Amniotic epithelial cell (primary cell): ENCODE results near the gene GNGT2.

Source experiments
- DNase-seq: peaks from one replicate; pipeline ENCODE4 v3.0.0-alpha.2; 2010; ENCODE audit warnings: low read depth

The GNGT2 gene

DNA sequence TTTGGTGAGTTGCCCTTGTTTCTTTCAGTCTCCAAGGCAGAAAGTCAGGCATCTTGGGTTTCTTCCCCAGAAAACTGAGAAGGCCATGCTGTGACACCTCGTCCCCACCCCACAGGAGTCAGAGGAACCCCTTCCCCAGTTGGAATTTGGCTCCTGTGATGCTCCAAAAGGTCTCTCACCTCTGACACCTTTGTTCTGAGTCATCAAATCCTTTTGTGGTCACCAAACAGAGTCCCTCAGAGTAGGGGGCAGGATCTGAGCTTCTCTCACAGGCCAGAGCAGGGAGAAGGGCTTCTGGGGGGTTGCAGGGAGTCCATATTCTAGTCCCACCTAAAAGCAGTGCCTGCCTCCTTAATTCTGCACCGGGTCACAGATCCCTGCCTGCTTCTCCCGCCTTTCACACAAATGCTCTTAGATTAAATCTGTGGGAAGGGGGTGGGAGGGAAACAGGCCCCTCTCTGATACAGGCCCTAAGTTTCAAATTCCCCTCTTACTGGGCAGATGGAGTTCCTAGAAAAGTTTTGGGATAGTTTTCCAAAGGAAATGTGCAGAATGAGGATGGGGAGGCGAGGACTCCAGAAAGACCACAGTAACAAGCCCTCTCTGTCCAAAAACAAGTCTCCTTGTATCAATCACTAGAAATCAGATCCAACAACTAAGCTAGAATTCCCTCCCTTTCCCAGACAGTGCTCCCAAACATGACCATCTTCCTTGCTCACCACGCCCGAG, 18.9 kb upstream of the GNGT2 start:
- no peak for DNase-seq

DNA sequence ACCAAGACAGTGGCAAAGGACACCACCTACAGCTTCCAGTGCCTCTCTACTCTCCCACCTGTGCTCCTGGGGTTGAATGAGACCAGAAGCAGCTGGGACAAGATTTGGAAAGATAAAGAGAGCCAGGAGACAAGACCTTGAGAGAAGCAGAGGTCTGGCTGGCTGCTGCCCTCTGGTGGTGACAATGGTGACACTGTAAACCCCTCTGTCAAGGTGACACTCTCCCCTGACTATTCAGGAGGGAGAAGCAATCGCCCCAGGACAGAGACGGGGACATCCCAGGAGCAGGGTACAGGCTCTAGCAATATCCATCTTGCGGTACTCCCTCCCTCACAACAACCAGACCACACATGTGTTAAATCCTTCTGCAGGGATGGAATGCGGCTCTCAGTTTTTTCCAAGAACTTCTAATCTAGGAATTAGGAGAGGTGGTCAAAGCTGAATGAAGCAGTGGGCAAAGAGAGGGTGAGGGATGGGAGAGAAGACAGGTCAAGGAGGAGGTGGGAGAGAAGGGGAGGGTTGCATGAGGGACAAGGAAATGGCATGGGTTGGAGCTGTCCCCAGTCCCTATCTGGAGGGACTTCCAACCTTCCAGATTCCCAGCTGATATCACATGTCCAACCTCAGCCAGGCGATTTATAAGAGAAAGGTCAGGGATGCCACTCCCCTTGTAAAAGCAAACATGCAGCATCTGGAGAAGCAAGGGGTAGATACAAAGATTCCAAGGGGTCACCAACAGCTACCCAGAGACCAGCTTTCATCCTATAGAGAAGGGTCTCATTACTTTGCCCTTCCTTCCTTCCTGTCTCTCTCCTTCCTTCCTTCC, 17.3 kb upstream of the GNGT2 start:
- DNase-seq = peak; percentile 45

DNA sequence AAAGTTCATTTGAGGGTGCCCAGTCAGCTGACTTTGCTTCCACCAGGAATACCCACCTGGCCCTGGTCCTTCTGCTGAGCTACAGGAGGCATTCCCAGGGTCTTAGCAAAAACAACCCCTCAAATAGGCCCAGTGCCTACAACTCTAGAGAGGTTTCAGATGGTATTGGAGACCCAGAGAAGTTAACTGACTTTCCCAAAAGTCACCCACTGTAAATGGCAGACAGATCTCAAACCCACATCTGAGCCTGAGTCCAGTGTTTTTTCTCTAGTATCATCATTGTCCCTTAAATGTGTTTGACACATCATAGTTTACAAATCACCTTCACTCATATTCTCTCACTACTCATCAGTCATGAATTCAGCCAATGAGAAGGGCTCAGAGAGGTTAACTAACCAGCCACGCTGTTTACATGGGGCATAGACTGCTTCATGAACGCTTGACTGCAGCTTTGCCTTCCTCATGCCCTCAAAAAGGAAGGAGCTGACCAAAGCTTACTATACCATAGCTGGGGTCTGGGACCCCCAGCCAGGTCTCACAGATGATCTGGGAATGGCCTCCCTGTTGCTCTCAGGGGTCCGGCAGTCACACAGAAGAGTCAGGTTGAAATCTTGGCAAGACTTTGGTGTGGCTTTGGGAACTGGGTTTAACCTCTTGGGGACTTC, 16.5 kb upstream of the GNGT2 start:
- no peak for DNase-seq

DNA sequence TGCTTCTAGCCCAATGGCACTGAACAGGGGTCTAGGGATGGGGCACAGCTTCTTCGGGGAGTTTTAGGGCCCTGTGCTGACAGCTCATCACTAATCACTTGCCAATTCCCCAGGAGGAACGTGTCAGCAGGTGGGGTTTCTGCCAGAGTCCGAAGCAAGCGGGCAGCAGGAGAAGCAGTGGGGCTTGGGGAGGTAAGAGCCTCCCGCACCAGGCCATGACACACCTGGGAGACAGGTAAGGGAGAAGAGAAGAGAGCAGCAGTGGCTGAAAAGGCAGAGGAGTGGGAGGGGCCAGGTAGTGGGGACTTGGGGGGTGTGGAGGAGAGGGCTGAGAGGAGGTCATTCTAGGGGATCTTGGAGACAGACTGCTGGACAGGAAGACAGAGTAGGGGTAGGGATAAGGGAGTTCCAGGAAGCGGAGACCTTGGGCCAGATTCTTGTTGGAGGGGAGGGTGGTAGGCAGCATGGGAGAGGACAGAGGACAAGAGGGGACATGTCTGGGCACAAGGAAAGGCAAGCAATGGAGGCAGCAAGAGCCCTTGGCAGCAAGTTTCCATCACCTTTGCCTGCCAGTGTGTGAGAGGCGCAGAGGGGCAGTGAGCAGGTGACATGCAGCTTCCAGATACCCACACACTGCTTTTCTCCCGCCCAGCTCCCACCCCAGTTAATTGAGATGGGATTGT, 15.3 kb upstream of the GNGT2 start:
- no peak for DNase-seq

DNA sequence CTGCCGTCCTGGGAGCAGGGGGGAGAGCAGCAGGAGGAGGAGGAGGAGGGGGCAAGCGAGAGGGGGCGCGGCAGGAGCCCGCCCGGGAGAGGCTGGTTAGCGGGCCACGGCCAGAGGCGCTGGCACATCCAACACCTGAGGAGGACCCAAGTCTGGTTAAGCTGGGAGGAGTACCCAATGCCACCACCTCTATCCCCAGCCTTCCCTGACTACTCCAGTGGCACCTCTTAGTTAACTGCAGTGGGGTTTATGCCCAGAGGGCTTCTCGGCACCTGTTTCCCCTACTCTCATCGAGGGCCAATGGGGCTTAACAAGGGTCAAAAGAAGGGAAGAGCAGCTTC, 14.6 kb upstream of the GNGT2 start:
- no peak for DNase-seq

DNA sequence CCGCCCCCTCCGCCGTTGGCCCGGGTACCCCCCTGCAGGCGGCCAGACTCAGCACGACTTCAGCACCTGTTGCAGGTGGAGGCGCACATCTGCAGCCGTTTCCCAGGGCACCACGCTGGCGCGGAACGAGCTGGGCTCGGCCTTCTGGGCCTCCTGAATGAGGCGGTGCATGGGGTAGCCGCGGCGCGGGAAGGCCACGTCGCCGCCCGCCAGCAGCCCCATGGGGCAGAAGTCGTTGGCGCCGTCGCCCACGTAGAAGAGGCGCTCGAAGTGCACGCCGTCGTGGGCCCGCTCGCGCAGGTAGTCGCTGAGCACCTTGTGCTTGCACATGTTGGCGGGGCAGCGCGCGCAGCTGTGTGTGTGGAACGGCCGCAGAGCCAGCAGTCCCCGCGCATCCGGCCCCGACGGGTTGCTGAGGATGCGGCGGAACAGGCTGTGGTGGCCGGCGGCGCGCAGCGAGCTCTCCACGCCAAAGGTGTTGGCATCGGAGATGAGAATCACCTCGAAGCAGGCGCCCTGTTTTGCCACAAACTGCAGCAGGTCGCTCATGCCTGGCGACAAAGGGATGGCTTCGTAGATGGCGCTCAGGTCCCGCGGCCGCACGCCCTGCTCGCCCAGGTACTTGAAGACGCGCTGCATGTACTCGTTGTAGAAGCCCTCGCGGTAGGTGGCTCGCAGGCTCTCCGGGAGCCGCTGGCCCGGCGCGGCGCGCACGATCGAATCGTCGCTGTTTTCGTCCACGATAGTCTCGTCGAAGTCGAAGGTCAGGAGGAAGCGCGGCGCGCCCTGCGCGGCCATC, 14.0 kb upstream of the GNGT2 start:
- DNase-seq = no peak

DNA sequence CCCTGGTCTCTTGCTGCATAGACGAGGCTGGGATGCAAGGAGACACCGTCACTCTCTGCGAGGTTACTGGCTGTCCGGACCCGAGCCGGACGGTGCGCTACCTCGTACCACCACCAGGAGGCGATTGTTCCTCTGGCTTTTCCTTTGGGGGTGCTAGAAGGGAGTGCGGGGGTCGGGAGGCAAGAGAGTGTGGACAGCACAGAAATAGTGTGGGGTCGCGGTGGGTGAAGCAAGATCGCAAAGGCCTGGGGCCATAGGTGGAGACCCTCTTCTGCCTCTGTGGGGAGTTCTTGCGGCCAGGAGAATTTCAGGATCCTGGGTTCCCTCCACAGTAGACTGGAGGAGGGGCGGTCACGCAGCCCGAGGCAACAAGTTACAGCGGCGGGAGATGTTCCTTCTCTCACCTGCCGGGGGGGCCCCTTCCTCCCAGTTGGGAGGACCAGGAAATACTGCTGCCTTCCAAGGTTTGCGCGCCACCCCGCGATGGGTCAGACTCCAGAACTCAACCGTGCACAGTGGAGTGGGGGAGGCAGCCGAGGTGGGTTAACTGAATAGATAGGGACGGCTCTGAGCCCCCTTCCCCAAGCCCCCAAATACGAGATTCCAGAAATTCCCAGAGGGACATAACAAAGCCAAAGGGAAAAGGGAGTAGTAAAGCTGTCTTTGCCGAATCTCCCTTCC, 13.3 kb upstream of the GNGT2 start:
- no peak for DNase-seq

DNA sequence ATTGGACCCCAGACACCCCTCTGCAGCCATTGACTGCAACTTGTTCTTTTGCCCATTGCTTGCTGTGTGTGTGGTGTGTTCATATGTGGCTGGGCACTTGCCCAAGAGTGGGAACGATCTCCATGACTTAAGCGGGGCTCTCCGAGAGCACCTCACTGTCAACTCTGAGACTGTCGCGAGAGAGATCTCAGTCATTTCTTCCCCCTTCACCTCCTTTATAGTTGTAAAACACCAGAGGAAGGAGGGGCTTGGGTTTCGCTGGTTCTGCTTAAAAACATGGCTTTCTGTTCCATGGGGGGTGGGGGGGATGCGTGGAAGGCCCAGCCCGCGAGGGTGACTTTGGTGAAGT, 12.8 kb upstream of the GNGT2 start:
- no peak for DNase-seq

DNA sequence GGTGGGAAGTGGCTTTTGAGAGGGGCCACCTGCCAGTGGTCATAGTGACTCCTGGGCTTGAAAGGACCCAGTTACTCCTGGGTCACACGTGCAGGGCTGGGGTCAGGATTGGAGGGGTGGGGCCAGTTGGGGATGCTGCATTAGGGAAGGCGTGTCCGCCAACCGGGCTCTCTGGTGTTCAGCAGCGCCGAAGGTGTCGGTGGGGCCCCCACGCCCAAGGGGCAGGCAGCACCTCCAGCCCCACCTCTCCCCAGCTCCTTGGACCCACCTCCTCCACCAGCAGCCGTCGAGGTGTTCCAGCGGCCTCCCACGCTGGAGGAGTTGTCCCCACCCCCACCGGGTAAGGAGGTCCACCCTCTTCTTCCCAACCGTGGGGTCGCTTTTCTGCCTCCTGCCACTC, 9.6 kb upstream of the GNGT2 start:
- no peak for DNase-seq

DNA sequence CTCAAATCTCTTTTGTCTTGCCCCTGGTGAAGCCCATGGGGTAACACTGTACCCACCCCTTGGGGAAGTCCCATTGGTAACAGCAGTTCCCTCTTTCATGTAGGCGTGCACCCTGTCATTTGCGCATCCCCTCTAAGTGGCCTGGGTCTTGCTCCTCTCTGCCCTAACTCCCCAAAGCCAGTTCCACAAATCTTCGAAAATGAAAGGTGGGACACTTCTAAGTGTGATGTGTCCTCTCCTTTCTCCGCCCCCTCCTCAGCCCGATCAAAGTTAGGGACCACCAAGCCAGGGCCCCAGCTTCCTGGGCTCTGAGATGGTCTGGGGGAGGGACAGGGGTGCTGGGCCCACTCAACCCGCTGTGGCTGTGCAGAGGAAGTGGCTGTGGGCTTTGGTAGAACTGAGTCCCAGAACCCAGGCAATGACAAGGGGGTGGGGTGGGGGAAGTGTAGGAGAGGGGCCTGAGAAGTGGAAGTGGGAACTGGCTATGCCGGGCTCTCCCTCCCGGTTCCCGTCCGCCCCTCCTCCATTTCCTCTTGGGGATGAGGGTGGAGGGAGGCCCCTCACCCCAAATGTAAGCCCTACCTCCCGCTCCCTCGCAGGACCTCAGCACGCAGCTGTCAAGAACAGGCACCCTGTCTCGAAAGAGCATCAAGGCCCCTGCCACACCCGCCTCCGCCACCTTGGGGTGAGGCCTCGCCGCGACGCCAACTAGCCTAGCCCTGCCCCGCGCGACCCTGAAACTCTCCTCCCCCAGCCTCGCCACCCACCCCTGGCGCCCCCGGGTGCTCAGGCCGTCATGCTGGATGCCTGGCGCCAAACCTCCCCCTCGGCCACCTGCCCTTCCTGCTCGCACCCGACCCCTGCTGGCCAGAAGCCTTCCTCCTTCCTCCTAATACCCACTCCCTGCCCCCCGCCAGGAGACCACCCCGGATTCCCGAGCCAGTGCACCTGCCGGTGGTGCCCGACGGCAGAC, 8.9 kb upstream of the GNGT2 start:
- DNase-seq = no peak

DNA sequence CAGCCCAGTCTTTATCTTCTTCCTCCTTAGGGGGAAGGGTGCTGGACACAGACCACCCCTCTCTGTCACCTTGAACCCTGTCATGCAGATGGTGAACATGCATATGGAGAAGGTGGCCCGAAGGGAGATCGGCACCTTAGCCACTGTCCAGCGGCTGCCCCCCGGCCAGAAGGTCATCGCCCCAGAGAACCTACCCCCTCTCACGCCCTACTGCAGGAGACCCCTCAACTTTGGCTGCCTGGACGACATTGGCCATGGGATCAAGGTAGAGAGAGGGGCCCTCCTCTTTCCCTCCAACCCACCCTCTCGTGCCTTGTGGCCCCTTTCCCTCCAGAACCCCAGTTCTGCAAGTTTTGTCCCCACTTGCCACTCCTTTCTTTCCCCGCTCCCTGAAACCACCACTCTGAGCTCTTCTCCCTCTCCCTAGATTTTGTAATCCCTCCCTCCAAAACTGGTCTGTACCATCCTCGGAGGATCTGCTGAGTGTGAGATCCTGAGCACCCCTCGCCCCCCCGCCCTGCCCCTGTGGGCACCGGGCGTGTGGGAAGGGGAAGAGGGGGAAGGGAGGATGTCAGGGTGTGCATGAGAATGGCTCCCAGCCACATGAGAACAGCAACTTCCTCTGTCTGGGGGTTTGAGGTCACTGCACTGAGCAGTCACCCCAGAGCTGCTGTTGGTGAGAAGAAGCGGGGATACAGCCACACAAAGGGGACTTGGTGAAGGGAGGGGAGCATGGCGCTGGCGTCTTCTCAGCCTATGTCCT, 7.5 kb upstream of the GNGT2 start:
- DNase-seq = no peak

DNA sequence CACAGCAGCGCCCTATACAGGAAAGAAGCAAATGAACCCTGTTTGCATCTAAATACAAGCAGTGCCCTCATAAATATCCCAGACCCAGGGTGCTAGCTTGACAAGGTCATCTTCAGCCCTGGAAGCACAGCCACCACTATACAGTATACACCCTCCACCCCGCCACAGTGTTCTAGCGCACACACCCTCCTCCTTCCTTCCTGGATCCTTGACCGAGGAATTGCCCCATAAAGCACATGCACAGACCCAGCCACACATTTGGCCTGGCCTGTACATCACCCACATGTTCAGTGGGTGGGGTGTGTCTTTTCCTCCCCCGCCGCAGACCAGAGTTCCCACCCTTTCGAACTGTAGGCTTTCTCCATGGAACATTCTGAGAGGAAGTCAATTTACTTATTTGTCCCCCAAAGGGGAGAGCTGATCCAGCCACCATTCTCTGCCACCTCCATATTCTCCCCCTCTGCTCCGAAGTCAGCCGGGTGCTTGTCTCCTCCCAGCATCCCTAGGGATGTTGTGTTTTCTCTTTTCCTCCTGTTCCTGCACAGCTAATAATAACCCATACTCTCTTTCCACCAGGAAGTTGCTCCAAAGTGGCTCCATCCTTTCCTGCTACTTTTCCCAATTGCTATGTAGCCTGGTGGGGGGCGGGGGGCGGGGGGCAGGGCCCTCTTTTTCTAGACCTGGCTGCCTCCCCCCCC, 6.7 kb upstream of the GNGT2 start:
- no peak for DNase-seq

DNA sequence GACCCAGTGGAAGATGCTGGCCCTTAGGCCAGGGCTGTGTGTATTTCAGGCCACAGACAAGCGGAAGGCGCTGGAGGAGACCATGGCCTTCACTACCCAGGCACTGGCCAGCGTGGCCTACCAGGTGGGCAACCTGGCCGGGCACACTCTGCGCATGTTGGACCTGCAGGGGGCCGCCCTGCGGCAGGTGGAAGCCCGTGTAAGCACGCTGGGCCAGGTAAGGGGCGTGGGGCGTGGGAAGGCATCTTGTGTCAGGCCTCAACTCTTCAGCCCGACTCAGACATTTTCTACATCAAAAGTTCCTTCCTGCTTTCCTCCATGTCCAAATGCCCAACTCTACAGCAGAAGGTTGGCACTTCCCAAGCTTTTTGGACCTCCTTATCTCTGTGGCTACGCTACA, 6.1 kb upstream of the GNGT2 start:
- DNase-seq = no peak

DNA sequence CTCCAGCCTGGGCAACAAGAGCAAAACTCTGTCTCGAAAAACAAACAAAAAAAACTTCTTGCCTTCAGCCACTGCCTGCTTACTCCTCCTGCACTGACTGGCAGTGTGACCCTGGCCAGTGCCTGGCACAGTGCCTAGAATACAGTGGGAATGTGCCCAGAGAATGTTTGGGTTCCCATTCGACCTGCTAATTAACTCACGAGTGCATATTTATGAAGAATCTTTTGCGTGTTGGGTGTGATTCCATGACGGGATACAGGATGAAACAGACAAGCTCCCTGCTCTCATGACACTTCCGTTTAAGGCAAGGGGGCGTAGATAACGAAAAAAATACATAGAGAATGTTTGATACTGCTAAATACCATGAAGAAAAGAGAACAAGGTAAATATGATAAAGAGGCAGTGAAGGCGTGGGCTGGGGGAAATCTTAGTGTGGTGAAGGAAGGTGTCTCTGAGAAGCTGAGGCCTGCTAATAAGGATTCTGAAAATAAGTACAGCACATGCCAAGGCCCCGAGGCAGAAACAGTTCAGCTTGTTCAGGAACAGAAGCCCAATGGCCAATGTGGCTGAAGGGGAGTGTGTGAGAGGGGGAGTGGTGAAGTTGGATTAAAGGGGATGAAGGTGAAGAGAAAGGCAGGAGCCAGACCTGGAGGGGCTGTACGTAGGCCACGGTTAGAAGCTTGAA, 4.4 kb upstream of the GNGT2 start:
- DNase-seq = no peak

DNA sequence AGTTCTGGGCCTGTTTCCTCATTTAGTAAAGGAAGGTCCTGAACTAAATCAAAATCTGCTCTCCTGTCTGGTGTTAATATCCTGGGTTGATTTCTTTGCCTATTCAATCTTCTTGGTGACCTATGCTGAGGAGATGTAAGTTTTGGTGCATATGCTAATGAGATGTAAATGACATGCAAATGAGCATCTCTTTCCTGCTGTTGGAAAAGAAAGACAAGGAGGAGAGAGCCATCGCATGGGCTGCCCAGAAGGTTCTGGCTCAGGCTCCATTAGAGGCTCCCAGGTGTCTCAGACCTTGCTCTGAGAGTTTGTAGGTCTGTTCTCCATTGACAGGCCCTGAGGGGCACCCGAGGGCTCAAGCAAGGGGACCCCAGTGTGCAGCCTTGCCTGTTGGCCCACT, 3.5 kb upstream of the GNGT2 start:
- DNase-seq = no peak

DNA sequence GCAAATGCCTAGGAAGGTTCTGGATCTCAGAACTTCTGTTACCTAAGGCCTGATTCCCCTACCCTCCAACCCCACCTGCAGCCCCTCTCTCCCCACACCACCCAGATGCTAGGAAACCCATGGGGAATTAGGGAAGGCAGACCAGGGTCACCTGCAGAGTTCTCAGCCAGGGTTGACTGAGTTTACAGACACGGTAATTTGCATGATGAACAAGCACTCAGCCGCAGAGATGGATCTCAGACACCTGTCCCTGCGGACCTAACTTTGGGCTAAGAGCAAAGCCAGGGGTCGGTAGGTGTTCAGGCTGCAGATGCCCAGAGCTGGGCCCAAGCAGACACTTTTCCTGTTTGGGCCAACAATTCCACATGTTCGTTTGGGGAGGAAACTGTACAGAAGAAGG, 3.0 kb upstream of the GNGT2 start:
- DNase-seq = no peak

DNA sequence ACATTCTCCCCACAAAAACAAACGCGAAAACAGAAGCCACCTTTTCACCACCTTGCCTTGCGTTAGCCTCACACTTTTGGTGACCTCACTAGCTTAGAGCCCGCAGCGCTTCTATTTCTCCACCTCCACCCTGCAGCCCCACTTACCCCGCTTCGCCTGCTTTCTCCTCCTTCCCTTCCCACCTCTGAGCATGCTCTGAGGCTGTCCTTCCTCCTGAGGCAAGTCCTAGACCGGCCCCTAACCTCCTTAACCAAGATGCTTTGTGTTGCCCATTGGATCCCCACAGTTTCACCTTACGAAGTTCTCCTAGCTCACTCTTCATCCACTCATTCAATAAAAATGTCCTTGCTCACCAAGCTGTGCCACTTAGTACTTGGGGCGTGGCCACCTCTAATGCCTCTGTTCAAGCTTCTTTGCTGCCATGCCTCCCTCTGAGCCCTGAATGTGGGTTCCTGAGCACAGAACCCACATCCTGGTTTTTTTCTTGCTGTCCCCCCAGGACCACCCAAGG, 1.3 kb downstream of the GNGT2 start:
- DNase-seq = no peak

DNA sequence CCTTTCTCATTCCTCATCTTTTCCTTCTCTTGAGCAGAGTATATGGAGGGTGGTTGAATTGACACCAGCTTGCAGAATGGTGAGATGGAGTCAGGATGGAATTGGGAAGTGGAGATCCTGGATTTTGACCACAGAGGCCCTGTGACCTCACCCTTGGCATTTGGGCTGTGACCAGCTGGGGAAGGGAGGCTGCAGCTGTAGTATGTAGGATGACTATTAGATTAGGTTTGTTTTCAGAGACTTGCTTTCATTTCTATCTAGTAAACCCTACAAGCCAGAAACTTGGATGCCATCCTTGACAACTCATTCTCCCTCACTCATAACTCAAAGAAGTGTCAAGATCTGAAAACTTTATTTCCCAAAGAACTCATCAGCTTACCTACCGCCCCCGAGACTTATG, 5.9 kb downstream of the GNGT2 start:
- DNase-seq = no peak
